H1 (cell line): Measurements from ENCODE around the gene LRRC32. TPM values are rescaled to one million over a fixed set of nuclear protein-coding genes. Genes with fewer than 3 reads are reported as not detected.

ENCODE experiments used
- CTCF ChIA-PET: fragments of 300-600 bp; sonication (Branson Sonifier 250); formaldehyde crosslinking; loops from one replicate; lab custom pipeline; 2021; ENCODE audit not compliant: partially characterized antibody; lab: Charles Lee
- POLR2A ChIA-PET: fragments of 300-600 bp; sonication (Branson Sonifier 250); formaldehyde crosslinking; loops from one replicate; lab custom pipeline; 2021; ENCODE audit warnings: inconsistent platforms; ENCODE audit not compliant: partially characterized antibody; lab: Charles Lee
- DNase-seq, 2 experiments: peaks; one replicate each; pipeline versions ENCODE4 v3.0.0 to v3.0.0-alpha.2; 2010 to 2022; ENCODE audit warnings: low spot score in 2 of 2, low read depth in 1 of 2, mixed read lengths in 1 of 2
- FAIRE-seq: peaks from 2 replicates; lab custom pipeline; 2011; peaks lifted over from hg19 to GRCh38; lab: Jason Lieb, UNC
- H2AFZ ChIP-seq: 2 replicates; pipeline ENCODE4 v1.8.1; 2012; ENCODE audit warnings: low read length, inconsistent platforms
- H2AK5ac ChIP-seq: 2 replicates; pipeline ENCODE4 v1.6.1; 2013; ENCODE audit warnings: low read depth, low read length
- H2BK120ac ChIP-seq: replicated peaks from 2 replicates; pipeline ENCODE3; 2013; ENCODE audit warnings: low read depth, low read length, inconsistent platforms
- H2BK12ac ChIP-seq: 2 replicates; pipeline ENCODE4 v1.6.1; 2013; ENCODE audit warnings: low read depth, low read length
- H2BK15ac ChIP-seq: 2 replicates; pipeline ENCODE4 v1.6.1; 2013; ENCODE audit warnings: low read length
- H2BK20ac ChIP-seq: 2 replicates; pipeline ENCODE4 v1.6.1; 2013; ENCODE audit warnings: low read length
- H2BK5ac ChIP-seq: 2 replicates; pipeline ENCODE4 v1.6.1; 2013; ENCODE audit warnings: low read depth, low read length
- H3K14ac ChIP-seq: 2 replicates; pipeline ENCODE4 v1.6.1; 2013; ENCODE audit warnings: inconsistent platforms; ENCODE audit not compliant: insufficient read length
- H3K18ac ChIP-seq: 2 replicates; pipeline ENCODE4 v1.6.1; 2013; ENCODE audit warnings: low read length; ENCODE audit errors: extremely low read depth
- H3K23ac ChIP-seq: 2 replicates; pipeline ENCODE4 v1.6.1; 2013; ENCODE audit warnings: inconsistent platforms; ENCODE audit not compliant: insufficient read length
- H3K23me2 ChIP-seq: 2 replicates; pipeline ENCODE4 v1.6.1; 2013; ENCODE audit warnings: low read depth, low read length
- H3K27ac ChIP-seq: 2 replicates; pipeline ENCODE4 v1.6.1; 2011; ENCODE audit warnings: low read depth, low read length, inconsistent platforms
- H3K27me3 ChIP-seq, 4 experiments: replicated peaks in 1 of 4; 1 replicate in 1 of 4; 2 replicates in 3 of 4; pipeline versions ENCODE4 v1.6.1 to v1.8.1; 2011 to 2013; ENCODE audit warnings: low read length in 3 of 4, mild to moderate bottlenecking in 3 of 4, inconsistent platforms in 2 of 4, mixed read lengths in 2 of 4, moderate library complexity in 1 of 4; ENCODE audit not compliant: control insufficient read depth in 3 of 4, insufficient read depth in 3 of 4; ENCODE audit errors: extremely low read depth in 1 of 4
- H3K36me3 ChIP-seq, 4 experiments: 2 replicates each; pipeline versions ENCODE4 v1.6.1 to v1.8.1; 2011 to 2013; ENCODE audit warnings: mild to moderate bottlenecking in 4 of 4, low read length in 3 of 4, moderate library complexity in 2 of 4, control low read depth in 1 of 4, inconsistent platforms in 1 of 4; ENCODE audit not compliant: insufficient read depth in 4 of 4, control insufficient read depth in 2 of 4
- H3K4ac ChIP-seq: replicated peaks from 2 replicates; pipeline ENCODE3; 2013; ENCODE audit warnings: low read length, low read depth, mixed read lengths, inconsistent platforms; ENCODE audit not compliant: insufficient read length
- H3K4me1 ChIP-seq, 4 experiments: replicated peaks in 1 of 4; 1 replicate in 1 of 4; 2 replicates in 3 of 4; pipeline versions ENCODE4 v1.6.1 to v1.8.1; 2011 to 2013; ENCODE audit warnings: low read length in 3 of 4, inconsistent platforms in 2 of 4, mixed read lengths in 1 of 4; ENCODE audit not compliant: insufficient read depth in 4 of 4, control insufficient read depth in 3 of 4
- H3K4me2 ChIP-seq, 2 experiments: 2 replicates each; pipeline versions ENCODE4 v1.6.1 to v1.8.1; 2011 to 2013; ENCODE audit warnings: low read depth in 2 of 2, low read length in 2 of 2, control low read depth in 1 of 2, inconsistent platforms in 1 of 2, mild to moderate bottlenecking in 1 of 2; ENCODE audit not compliant: insufficient read depth in 1 of 2
- H3K4me3 ChIP-seq, 4 experiments: fragments of 200-600, 300-600 bp in 1 of 4; sonication (generic), shearing (Covaris generic), sonication (Bioruptor Twin) in 1 of 4; 2 replicates each; pipeline versions ENCODE4 v1.5.1 to v1.8.1; 2011 to 2016; ENCODE audit warnings: low read length in 4 of 4, low read depth in 3 of 4, control low read depth in 2 of 4, inconsistent platforms in 2 of 4, mild to moderate bottlenecking in 2 of 4, mixed read lengths in 1 of 4, moderate library complexity in 1 of 4; ENCODE audit not compliant: insufficient read depth in 2 of 4; ENCODE audit errors: extremely low read depth in 1 of 4
- H3K56ac ChIP-seq: replicated peaks from 2 replicates; pipeline ENCODE3; 2013; ENCODE audit warnings: low read depth, mild to moderate bottlenecking, mixed read lengths, low read length, inconsistent platforms; ENCODE audit not compliant: insufficient read length
- H3K79me1 ChIP-seq: 2 replicates; pipeline ENCODE4 v1.6.1; 2013; ENCODE audit warnings: low read depth, low read length, control low read depth
- H3K79me2 ChIP-seq, 2 experiments: 2 replicates each; pipeline versions ENCODE4 v1.6.1 to v1.8.1; 2012 to 2013; ENCODE audit warnings: low read length in 2 of 2, mild to moderate bottlenecking in 2 of 2, inconsistent platforms in 1 of 2; ENCODE audit not compliant: insufficient read depth in 2 of 2, control insufficient read depth in 1 of 2
- H3K9ac ChIP-seq, 4 experiments: replicated peaks in 1 of 4; 1 replicate in 1 of 4; 2 replicates in 3 of 4; pipeline versions ENCODE4 v1.6.1 to v1.8.1; 2011 to 2013; ENCODE audit warnings: low read depth in 3 of 4, low read length in 3 of 4, control low read depth in 2 of 4, mild to moderate bottlenecking in 2 of 4, moderate library complexity in 2 of 4, inconsistent platforms in 1 of 4; ENCODE audit errors: extremely low read depth in 1 of 4
- H3K9me3 ChIP-seq, 2 experiments: 2 replicates each; pipeline versions ENCODE4 v1.6.1 to v1.8.1; 2012 to 2013; ENCODE audit warnings: mild to moderate bottlenecking in 2 of 2, moderate library complexity in 2 of 2, control low read depth in 1 of 2, inconsistent platforms in 1 of 2, low read depth in 1 of 2, low read length in 1 of 2, mixed read lengths in 1 of 2; ENCODE audit not compliant: insufficient read depth in 2 of 2
- H4K20me1 ChIP-seq, 2 experiments: replicated peaks in 1 of 2; 2 replicates each; pipeline versions ENCODE3 to v1.8.1; 2011 to 2013; ENCODE audit warnings: inconsistent platforms in 2 of 2, low read length in 2 of 2, mild to moderate bottlenecking in 1 of 2; ENCODE audit not compliant: insufficient read depth in 2 of 2, control insufficient read depth in 1 of 2
- H4K5ac ChIP-seq: 2 replicates; pipeline ENCODE4 v1.6.1; 2013; ENCODE audit warnings: low read length, low read depth, mixed read lengths, inconsistent platforms; ENCODE audit not compliant: insufficient read length
- H4K8ac ChIP-seq: 2 replicates; pipeline ENCODE4 v1.8.0; 2013; ENCODE audit warnings: mild to moderate bottlenecking, moderate library complexity, low read length, inconsistent platforms; ENCODE audit not compliant: insufficient read depth; ENCODE audit errors: extremely low read depth
- H4K91ac ChIP-seq: replicated peaks from 2 replicates; pipeline ENCODE3; 2013; ENCODE audit warnings: low read length, mixed read lengths, inconsistent platforms; ENCODE audit not compliant: insufficient read length
- CTBP2 ChIP-seq: IDR thresholded peaks from 2 replicates; pipeline ENCODE4 v1.7.0; 2011; ENCODE audit warnings: borderline replicate concordance, mild to moderate bottlenecking, moderate library complexity, mixed read lengths, low read length; ENCODE audit not compliant: insufficient read depth, insufficient read length
- MAFK ChIP-seq: IDR thresholded peaks from 2 replicates; pipeline ENCODE4 v1.6.1; 2012; ENCODE audit warnings: low read depth, mild to moderate bottlenecking, improper control_type of control experiment, low read length
- RFX5 ChIP-seq: IDR thresholded peaks from 2 replicates; pipeline ENCODE4 v1.6.1; 2011; ENCODE audit warnings: low read depth, low read length, improper control_type of control experiment, borderline replicate concordance
- polyA plus RNA-seq, 7 experiments: library from polyadenylated mRNA; depleted of rRNA in 3 of 7; stranded (reverse) in 5 of 7; unstranded in 2 of 7; fragments of >200 nt in 5 of 7; fragments of 200-250 nt in 2 of 7; gene quantifications; 1 replicate in 5 of 7; 2 replicates in 1 of 7; 4 replicates in 1 of 7; pipeline versions ENCODE4 v1.2.1 to v1.2.3, GENCODE V29; 2011 to 2013; ENCODE audit warnings: missing spikeins in 2 of 7, mixed read lengths in 2 of 7
- total RNA-seq: library from RNA; stranded (reverse); fragmentation: NEBNext Ultra II Directional; extraction: Animal tissue kit (Norgen Biotek cat#: 25700); gene quantifications from 2 replicates; pipeline ENCODE4 v1.2.1, GENCODE V29; 2021

The LRRC32 gene
- total and polyA plus RNA-seq, 2 of the 8 experiments (the other 6 are each of a cell fraction or from before 2014, with no cell fraction given) = 0.99 to 1.9 TPM

DNA sequence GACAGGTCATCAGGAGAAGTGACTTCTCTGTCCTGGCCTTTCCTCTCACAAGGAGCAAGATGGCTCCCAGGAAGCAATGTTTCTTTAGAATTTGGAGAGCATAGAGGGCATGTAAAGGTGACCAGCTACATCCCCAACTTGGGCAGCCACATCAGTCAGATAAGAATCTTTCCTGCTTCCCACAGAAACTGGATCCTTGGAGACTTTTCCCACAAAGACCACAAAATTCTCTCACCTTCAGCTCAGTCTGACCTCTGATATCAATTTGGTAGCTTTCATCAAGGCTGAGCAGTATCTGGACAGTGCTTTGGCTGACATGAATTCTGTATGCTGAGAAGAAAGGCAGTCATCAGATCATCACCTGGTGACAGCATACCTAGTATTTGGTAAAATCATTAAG is 23.3 kb upstream of the LRRC32 start:
- H3K23ac ChIP-seq = no peak overlapping the region
- no peak overlapping the region for H3K9ac ChIP-seq
- ChIA-PET CTCF (interaction anchor here (0.6 to 2.5 kb wide), 8 partner anchors 12 to 397 kb away, joined by 3 to 10 read pairs (median 5); no protein-coding TSS in a partner anchor), POLR2A (no interaction called here)
- no peaks in the 10 kb centered on the region for H3K9me3 ChIP-seq
- no peaks in the 10 kb centered on the region for H3K36me3 ChIP-seq
- H3K4me3 ChIP-seq = no peak overlapping the region
- no peak overlapping the region for H2AK5ac ChIP-seq
- no peak overlapping the region for H4K5ac ChIP-seq
- no peak overlapping the region for H2BK20ac ChIP-seq
- no peak overlapping the region for H3K4me2 ChIP-seq
- no peak overlapping the region for H2BK120ac ChIP-seq
- H3K27ac ChIP-seq = no peak overlapping the region
- peaks cover 5 to 6% (median 5%) of the 10 kb centered on the region in 4 experiments for H3K4me1 ChIP-seq
- H3K4ac ChIP-seq = no peak overlapping the region
- H3K79me2 ChIP-seq = no peaks in the 10 kb centered on the region
- H3K27me3 ChIP-seq = no peaks in the 10 kb centered on the region
- FAIRE-seq (no peak), DNase-seq (no peak)
- H4K91ac ChIP-seq = no peak overlapping the region
- H3K14ac ChIP-seq = no peak overlapping the region
- no peaks in the 10 kb centered on the region; the same call in 1 of the 2 replicates for H3K23me2 ChIP-seq
- no peaks in the 10 kb centered on the region for H3K79me1 ChIP-seq
- no peaks in the 10 kb centered on the region for H4K20me1 ChIP-seq
- H2BK5ac ChIP-seq = no peak overlapping the region
- H2AFZ ChIP-seq = no peak overlapping the region
- no peak overlapping the region for H2BK15ac ChIP-seq
- H3K18ac ChIP-seq = no peak overlapping the region
- no peak overlapping the region for H3K56ac ChIP-seq
- TF ChIP-seq RFX5 (no peak), MAFK (no peak), CTBP2 (no peak)
- H2BK12ac ChIP-seq = no peak overlapping the region
- no peak overlapping the region for H4K8ac ChIP-seq
